NCI-H345 treated with DMSO at 0.1 percent for 48 hours (cell line): ENCODE measurements around the gene PDCD5.
"Not testable (repeated sequence)": the region's sequence is repeated elsewhere in the genome, so short reads cannot be mapped to it uniquely, and the experiment has no call there.

Source experiments
- DNase-seq: peaks from one replicate; lab custom pipeline; 2025; ENCODE audit not compliant: unreplicated experiment; lab: John Stamatoyannopoulos, UW

The PDCD5 gene

GRCh38 chr19:32576790-32577189 is 4.2 kb upstream of the PDCD5 start:
- DNase-seq, result no peak

- no peak for DNase-seq
These were observed 563 bp upstream of the PDCD5 start for GRCh38 chr19:32580353-32580900.

DNA sequence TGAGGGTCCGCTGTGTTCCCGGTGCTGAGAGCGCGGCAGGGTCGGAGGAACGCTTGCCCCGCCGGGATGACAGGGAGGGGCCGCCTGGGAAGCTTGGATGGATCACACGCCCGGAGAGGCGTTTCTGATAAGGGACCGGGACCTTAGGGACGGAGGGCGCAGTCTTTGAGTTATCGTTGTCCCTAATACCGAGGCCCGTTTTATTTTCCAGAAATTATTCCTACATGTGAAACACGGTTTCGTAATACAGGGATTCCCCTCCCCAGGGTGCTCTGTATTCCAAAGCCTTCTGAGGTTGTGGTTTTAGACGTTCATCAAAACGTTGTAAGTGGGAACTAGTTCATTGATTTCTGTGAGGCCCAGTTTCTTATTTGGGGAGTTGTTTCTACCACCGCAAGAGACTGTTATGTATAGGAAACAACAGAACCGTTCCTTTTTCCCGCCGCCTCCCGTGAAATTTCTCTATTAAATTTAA is 752 bp downstream of the PDCD5 start:
- no peak for DNase-seq

DNA sequence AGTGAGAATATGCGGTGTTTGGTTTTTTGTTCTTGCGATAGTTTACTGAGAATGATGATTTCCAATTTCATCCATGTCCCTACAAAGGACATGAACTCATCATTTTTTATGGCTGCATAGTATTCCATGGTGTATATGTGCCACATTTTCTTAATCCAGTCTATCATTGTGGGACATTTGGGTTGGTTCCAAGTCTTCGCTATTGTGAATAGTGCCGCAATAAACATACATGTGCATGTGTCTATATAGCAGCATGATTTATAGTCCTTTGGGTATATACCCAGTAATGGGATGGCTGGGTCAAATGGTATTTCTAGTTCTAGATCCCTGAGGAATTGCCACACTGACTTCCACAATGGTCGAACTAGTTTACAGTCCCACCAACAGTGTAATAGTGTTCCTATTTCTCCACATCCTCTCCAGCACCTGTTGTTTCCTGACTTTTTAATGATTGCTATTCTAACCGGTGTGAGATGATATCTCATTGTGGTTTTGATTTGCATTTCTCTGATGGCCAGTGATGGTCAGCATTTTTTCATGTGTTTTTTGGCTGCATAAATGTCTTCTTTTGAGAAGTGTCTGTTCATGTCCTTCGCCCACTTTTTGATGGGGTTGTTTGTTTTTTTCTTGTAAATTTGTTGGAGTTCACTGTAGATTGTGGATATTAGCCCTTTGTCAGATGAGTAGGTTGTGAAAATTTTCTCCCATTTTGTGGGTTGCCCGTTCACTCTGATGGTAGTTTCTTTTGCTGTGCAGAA is 6.9 kb downstream of the PDCD5 start:
- not testable (repeated sequence) for DNase-seq

- no peak for DNase-seq
These were observed 13.0 kb downstream of the PDCD5 start for GRCh38 chr19:32594021-32594420.

DNA sequence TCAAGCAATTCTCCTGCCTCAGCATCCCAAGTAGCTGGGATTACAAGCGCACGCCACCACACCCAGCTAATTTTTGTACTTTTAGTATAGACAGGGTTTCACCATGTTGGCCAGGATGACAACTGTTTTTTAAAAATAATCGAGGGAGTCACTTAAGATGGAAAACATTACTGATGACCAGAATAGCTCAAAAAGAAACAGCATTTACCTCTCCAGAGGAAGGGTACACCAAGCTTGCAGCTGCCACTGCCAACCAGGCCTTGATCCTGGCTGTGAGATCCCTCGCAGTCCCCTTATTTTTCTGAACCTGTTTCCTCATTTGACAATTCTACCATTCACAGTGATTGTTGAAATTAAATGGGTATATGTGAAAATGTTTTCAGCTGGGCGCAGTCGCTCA is 14.5 kb downstream of the PDCD5 start:
- no peak for DNase-seq

DNA sequence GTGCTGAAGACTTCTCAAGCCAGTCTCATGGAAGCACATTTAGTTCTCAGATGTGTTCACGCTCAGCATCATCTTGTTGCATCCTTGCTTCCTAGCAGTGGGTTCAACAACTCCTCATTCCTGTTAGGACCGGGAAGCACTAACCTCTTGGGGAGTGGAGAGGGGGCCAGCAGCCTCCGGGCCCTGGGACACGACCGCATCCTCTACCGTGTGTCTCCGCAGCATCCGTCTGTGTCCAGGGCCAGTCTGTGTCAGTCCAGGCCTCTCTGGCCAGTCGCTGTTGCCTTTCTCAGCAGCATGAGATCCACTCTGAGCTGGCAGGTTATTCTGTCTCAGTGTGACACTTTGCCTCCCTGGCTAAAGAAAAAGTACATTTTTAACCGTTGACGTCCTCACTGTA is 17.0 kb downstream of the PDCD5 start:
- no peak for DNase-seq

- DNase-seq, result no peak
These were observed 18.3 kb downstream of the PDCD5 start for GRCh38 chr19:32599258-32599657.

- peak; percentile 82 for DNase-seq
These were observed 18.8 kb downstream of the PDCD5 start for GRCh38 chr19:32599736-32600157.

- no peak for DNase-seq
These were observed 23.0 kb downstream of the PDCD5 start for GRCh38 chr19:32603961-32604360.

GRCh38 chr19:32605544-32605943 is 24.6 kb downstream of the PDCD5 start:
- DNase-seq, result no peak

DNA sequence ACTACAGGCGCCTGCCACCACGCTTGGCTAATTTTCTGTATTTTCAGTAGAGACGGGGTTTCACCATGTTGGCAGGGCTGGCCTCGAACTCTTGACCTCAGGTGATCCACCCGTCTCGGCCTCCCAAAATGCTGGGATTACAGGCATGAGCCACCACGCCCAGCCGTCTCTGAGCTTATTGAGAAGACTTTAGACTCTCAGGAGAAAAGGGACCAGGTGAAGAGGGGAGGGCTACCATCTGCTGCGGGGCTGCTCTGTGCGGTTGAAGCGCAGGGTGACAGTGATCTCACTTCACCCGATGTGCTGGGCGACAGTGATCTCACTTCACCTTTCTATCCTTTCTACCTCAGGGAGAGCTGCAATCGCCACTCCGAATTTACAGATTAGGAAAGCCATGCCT is 25.3 kb downstream of the PDCD5 start:
- no peak for DNase-seq

DNA sequence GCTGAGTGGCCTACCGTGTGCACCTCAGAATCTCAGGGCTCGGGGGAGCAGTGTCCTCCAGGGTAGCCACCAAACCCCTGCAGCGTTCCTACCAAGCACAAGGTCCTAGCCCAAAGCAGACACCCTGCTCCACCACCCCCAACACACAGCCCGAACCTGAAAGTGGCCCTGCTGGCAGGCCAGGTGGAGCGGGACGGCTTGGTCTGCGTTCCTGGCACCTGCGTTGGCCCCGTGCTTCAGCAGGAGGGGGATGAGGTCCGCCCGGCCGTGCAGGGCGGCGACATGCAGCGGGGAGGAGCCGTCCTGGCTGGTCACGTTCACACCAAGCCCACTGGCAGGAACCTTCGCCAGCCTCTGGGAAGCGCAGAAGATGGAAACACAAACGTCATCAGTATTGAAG is 26.5 kb downstream of the PDCD5 start:
- DNase-seq, result no peak

GRCh38 chr19:32611161-32611560 is 30.2 kb downstream of the PDCD5 start:
- DNase-seq, result no peak

- no peak for DNase-seq
These were observed 32.0 kb downstream of the PDCD5 start for GRCh38 chr19:32613008-32613407.

DNA sequence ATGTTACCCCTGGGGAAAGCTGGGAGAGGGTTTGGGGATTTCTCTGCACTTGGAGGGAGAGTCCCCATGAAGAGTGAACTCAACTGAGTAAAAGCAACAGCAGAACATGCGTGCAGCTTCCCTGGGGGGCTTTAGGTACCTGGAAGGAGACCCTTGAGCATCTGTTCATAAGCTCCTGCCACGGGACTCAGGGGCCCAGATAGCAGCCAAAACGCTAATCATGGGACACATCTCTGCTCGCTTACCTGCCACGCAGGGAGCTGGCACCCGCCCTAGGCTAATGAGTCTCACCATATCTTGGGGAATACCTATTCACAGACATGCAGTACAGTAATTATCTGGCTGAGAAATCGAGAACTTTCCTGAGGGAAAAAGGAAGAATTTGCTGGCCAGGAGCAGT is 33.9 kb downstream of the PDCD5 start:
- no peak for DNase-seq

DNA sequence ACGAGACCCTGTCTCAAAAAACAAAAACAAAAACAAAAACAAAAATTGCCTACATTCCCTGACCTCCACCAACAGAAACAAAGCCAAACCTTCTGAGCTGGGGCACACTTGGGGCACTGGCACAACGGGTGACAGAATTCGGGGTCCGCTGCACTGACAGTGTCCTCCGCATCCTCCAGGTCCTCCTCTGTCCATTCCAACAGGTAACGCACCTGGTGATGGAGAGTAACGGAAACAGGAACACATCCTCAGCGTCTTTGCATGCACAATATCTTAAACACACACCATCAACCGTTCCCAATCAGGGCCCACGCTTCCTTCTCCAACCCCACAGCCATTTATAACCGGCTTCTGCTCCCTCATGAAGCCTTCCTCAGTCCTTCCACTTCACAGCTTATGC is 34.6 kb downstream of the PDCD5 start:
- DNase-seq, result no peak

GRCh38 chr19:32619051-32619685 is 38.2 kb downstream of the PDCD5 start:
- no peak for DNase-seq

- DNase-seq, result no peak
These were observed 41.0 kb downstream of the PDCD5 start for GRCh38 chr19:32622002-32622401.

DNA sequence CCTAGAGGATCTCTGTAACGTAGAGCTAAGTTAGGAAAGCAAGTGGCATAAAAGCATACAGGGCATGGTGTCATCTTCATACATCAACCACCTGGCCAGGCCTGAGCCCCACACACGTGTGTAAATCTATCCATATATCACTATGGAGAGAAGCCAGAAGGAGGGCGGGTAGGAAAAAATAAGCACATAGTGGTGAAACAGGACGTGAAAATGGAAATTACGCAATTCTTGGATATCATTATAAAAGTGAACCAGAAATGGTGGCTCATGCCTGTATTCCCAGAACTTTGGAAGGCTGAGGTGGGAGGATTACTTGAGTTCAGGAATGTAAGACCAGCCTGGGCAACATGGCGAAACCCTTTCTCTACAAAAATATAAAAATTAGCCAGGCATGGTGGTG is 43.4 kb downstream of the PDCD5 start:
- no peak for DNase-seq

- no peak for DNase-seq
These were observed 46.0 kb downstream of the PDCD5 start for GRCh38 chr19:32626969-32627368.

- DNase-seq, result no peak
These were observed 46.8 kb downstream of the PDCD5 start for GRCh38 chr19:32627714-32628270.
